GM21529 (cell line): Measurements from ENCODE around the gene FBXO39.
A peak's percentile ranks its signal among the peaks of the same experiment; 100 is the strongest.
"Not testable (repeated sequence)": the region's sequence is repeated elsewhere in the genome, so short reads cannot be mapped to it uniquely, and the experiment has no call there.

ENCODE experiments used
- ATAC-seq: cut with Tn5 transposase; IDR thresholded peaks from one replicate; pipeline ENCODE4 v1.9.1; 2021; ENCODE audit not compliant: unreplicated experiment

FBXO39 gene

DNA sequence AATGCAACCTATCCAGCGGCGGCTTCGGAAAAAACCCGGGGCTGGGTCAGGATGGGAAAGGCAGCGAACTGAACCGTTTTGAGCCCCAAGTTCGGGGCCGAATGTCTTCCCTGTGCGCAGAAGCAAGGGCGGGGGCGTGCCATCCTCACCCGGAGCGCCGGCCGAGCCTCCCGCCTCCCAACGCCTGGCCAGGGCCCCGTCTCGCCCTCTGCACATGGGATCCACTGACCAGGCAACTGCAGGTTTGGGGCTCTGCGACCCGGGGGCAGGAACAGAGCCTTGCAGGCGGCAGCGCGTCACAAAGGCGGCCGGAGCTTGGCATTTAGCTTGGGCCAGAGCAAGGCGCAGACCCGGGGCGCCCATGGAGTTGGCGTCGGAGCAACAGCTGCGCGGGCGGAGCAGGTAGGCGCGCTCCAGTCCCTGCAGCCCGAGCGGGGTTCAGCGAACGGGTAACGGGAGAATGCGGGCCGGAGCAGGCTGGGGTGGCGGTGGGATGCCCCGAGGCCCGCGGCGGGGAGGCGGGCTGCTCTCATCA lies at the start of gene FBXO39:
TSS of gene FBXO39 (plus strand) at position 345 of the 535 bp plus-strand sequence. CDS start 3,654 bp downstream, outside the sequence.
- ATAC-seq, result no peak

DNA sequence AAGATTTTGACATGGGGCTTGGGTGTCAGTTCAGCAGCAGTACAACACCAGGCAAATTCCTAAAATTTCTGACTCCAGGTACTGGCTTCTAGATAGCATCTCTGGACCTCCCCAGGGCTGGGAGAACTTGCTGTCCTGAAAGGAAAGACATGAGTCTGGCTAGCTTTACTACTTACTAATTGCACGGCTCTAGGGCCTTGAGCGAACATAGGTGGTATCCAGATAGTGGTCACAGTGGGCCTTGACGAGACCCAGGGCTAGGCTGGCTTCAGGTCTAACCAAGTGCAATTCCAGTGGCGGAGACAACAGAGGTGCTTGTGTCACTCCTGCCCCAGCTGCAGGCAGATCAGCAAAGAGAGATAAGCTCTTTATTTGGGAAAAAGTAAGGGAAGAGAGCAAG lies 46.5 kb upstream of the FBXO39 start:
- ATAC-seq, result no peak

DNA sequence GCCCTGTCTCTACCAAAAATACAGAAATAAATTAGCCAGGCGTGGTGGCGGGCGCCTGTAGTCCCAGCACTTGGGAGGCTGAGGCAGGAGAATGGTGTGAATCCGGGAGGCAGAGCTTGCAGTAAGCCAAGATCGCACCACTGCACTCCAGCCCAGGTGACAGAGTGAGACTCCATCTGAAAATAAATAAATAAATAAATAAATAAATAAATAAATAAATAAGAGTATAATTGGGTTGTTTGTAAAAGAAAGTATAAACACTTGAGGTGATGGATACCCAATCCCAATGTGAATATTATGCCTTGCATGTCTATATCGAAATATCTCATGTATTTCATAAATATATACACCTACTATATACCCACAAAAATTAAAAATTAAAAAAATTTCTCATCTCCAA lies 29.4 kb upstream of the FBXO39 start:
- ATAC-seq, result not testable (repeated sequence)

- ATAC-seq, result no peak
Observed at GRCh38 chr17:6748617-6749016, 27.4 kb upstream of the FBXO39 start.

DNA sequence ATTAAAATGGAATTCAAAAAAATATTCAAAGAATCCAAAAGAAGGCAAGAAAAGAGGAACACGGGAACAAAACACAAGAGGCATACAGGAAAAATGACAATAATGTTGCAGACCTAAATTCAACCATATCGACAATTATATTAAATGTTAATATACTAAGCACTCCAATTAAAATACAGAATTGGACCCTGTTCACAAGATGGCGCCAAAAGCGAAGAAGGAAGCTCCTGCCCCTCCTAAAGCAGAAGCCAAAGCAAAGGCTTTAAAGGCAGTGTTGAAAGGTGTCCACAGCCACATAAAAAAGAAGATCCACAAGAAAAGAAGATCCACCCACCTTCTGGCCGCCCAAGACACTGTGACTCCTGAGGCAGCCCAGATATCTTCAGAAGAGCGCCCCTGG lies 26.5 kb upstream of the FBXO39 start:
- no peak for ATAC-seq

DNA sequence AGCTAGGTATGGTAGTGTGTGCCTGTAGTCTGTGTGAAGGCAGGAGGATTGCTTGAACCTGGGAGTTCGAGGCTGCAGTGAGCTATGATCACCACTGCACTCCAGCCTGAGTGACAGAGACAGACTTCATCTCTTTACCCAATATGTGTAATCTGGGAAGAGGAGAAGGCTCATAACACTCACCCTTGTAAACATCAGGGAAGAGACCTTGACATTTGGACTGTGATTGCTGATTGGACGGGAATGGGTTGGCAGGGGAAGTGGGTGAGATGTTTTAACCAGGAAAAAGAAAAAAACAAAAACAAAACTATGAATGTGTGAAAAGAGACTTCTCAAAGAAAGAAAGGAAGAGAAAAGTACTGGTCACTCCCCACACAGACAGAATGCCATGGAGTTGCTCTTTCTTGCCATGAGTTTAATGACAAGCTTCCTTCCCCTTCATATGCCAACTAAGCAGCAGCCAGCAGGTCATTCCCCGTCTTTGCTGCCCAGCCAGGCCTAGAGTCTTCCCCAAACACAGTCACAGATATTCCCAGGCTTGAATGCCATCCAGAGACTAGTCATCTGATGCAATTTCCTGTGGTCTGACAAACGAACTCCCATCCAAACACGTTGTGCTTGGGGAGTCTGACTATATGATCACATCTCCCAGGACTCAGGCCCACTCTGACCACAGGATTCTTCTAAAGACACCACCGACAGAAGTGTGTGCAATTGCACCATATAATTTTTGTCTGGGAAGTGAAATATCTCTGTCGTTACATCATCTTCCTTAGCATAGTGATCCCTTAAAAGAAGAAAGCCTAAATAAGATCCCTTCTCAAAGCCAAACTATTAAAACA lies 23.7 kb upstream of the FBXO39 start:
- no peak for ATAC-seq

DNA sequence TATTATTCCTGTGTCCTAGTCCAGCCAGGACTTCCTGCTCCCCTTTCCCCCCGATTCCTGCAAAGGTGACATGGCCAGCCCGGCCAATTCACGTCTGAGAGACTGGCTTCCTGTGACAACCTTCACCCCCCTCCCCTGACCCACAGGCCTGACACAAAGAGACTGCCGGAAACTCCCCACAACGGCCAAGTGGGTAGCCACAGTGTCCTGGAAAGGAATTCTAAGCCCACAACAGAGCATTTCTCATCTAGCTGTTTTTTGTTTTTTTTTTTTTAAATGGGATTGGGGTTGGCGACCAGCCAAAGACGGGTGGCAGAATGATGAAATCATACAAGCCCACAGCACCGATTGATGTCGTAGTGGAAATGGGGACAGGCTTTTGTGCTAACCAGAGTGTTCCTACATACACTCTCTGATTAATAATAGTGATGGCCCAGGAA lies 23.0 kb upstream of the FBXO39 start:
- no peak for ATAC-seq

DNA sequence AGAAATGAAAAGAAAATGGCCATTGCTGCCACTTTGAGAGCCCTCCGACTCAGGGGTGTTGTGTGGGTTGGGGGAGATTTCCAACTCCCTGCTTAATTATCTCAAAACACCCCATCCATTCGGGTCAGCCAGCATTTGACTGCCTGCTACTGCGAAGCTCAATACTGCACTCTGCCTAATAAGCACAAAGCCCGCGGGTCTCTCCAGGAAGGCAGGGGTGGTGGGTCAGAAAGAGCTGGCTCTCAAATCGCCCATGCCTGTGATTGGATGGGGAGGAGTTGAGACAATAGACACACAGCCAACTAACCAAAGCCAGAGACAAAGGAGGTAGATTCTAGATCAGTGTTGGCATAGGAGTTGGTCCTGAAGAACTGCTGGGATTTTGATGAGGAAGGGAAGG lies 22.5 kb upstream of the FBXO39 start:
- no peak for ATAC-seq

GRCh38 chr17:6755281-6755680 lies 20.7 kb upstream of the FBXO39 start:
- no peak for ATAC-seq

GRCh38 chr17:6755731-6756184 lies 20.3 kb upstream of the FBXO39 start, which contains the start of gene XAF1:
XAF1 (plus strand) TSS chr17:6756046; CDS start chr17:6756079, 33 bp downstream.
- peak; percentile 60 for ATAC-seq

DNA sequence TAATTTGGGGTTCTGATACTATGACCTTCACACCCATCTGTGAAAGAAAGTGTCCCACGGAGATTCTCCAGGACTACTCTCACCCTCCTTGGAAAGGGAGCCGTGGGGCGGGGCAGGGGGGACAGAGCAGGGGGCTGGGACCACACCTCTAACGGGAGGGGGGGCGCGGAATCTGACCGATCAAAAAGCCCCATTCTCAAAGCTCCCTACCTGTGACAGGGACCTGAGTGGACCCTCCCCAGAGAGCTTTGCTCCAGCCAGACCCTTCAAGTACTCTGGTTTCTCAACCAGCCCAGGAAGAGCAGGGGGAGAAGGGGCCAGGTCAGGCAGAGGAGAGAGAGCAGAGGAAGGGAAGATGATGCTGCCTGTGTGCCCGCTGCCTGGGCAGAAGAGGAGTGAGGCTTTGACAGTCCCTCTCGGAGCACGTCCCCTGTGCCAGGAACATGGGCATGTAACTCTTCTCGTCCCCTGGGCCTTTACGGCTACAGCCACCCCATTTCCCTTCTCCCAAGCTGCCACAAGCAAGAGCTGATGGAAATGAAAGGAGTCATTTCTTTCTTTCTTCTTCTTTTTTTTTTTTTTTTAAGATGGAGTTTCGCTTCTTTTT lies 19.5 kb upstream of the FBXO39 start:
- peak; percentile 11 for ATAC-seq

DNA sequence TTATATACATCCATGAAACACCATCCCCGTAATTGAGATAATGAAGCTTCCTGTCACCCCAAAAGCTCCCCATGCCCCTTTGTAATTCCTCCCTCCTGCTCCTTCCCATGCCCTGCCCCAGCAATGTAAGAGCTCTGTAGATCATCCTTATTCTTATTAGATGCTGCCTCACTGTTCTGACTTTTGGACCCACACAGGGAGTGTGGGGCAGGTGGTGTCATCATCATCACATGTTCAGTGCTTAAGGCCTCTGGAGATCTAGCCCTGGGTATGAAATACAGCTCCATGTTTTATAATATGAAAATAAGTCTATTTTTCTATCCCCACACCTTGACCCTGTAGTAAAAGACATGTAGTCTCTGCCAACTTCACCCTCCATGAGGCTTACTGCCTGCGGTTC lies 18.3 kb upstream of the FBXO39 start:
- no peak for ATAC-seq

- ATAC-seq, result no peak
Observed at GRCh38 chr17:6761779-6762178, 14.2 kb upstream of the FBXO39 start.

- no peak for ATAC-seq
Observed at GRCh38 chr17:6768447-6768846, 7.6 kb upstream of the FBXO39 start.

DNA sequence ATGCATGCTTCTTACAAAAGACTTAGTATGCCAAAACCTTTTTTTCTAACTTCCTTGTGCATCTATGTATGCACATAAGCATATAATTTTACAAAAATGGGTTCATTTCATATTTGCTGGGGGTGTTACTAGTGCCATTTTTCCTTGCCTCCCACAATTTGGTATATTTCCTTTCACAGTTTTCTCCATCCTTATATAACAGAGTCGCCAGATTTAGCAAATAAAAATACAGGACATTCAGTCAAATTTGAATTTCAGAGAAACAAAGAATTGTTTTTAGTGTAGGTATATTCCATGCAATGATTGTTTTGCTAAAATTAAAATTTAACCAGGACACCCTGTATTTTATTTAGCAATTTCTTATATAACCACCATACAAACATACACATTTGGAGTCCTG lies 4.0 kb upstream of the FBXO39 start:
- ATAC-seq, result no peak

DNA sequence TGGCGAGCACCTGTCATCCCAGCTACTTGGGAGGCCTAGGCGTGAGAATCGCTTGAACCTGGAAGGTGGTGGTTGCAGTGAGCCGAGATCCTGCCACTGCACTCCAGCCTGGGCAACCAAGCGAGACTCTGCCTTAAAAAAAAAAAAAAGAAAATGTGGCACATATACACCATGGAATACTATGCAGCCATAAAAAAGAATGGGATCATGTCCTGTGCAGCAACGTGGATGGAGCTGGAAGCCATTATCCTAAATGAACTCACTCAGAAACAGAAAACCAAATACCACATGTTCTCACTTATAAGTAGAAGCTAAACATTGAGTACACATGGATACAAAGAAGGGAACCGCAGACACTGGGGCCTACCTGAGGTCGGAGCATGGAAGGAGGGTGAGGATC lies 1.1 kb upstream of the FBXO39 start:
- ATAC-seq, result not testable (repeated sequence)

GRCh38 chr17:6779411-6779810 lies 3.4 kb downstream of the FBXO39 start:
- ATAC-seq, result no peak

DNA sequence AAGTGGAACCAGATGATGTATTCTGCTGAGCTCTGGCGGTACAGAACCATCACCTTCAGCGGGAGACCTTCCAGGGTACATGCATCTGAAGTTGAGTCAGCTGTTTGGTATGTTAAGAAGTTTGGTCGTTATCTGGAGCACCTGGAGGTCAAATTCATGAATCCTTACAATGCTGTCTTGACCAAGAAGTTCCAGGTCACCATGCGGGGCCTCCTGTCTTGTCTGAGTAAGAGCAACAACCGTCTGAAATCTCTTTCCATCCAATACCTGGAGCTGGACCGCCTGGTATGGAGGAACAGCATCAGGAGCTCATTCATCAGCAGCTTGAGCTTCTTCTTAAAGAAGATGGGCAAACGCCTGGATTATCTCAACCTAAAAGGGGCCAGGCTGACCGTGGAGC lies 4.0 kb downstream of the FBXO39 start:
- no peak for ATAC-seq

DNA sequence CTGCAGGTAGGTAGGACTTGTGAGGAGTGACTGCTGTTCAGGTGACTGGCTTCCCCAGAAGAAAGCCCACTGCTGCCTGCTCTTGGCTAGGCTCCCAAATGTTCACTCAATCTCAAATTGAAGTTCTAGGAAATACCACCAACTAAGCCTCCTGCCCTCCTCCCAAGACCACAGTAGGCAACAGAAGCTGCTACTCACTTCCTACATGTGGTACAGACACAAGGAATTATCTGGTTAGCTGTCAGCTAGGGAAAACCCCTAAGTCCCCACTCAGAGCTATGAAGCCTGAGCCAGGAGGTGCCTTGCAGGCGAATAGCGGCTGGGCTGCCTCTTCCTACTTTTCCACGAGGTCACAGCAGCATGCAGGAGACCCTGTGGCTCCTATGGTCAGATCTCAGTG lies 4.9 kb downstream of the FBXO39 start:
- ATAC-seq, result no peak

DNA sequence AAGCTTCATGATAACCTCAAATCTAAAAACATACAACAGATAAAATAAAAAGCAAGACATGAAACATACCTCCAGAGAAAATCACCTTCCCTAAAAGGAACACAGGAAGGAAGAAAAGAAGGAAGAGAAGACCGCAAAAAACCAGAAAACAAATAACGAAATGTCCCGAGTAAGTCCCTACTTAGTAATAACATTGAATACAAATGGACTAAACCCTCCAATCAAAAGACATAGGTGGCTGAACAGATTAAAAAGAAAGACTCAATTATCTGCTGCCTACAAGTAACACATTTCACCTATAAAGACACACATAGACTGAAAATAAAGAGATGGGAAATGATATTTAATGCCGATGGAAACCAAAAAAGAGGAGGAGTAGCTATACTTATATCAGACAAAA lies 6.2 kb downstream of the FBXO39 start:
- no peak for ATAC-seq

- no peak for ATAC-seq
Observed at GRCh38 chr17:6786618-6787017, 10.6 kb downstream of the FBXO39 start.

DNA sequence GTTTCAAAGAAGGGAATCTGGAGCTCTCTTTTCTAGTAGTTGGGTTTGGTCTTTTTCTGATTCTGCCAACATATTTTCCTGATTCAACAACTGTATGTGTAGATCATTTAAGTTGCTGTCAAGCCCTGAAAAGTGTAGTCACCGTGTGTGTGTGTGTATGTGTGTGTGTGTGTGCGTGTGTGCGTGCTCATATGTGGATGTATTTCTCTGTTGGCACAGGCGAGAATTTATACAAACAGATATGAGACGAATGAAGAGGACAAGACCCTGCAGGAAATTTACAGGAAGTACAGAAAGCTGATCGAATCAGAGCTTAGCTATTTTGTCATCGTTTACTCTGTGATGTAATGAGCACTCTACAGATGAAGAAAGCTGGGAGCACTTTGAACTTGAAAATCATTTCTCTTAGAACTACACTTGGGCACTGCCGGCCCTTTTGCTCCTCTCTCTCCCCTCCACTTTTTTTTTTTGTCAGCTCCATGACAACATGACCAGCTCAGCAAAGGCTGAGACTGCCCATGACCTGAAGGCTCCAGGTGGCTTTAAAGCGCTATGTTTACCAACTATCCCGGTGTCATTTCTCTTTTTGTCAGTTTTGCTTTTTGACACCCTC lies 11.2 kb downstream of the FBXO39 start:
- no peak for ATAC-seq
